Measurements from ENCODE around the gene CARNS1. TPM values are rescaled to one million over a fixed set of nuclear protein-coding genes. Genes with fewer than 3 reads are reported as not detected.

The CARNS1 gene
- polyA plus RNA-seq, 1 of the 3 experiments (the other 2 are of a cell fraction): 0.23 TPM

DNA sequence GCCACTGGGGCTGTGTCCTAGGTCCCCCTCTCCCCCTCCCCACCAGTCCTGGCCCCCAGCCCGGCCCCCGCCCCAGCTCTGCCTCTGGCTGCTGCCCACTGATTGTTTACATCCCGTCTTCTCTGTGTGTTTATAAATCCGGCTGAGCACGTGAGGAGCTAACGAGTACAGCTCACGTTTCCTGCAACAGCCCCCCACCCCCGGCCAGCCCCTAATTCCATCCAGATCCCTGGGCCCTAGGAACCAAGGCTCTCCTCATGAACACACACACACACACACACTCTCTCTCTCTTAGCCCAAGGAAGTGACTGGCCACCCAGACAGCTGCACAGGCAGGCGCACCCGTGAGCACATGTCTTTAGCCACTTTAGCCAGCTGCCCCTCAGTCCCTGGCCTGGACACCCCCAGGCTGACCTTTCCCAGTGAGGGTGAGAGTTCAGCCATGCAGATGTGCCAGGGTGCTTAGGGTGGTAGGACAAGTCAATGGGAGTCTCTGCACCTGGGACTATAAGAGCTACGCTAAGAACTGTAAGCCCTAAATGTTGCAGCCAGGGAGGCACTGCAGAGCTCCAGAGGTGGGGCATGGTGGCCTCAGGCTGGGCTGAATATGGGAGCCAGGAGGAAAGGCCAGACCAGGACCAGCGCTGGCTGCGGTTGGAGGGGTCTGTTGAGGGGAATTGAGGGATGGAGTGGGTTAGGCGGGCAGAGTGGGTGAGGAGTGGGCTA is 45.0 kb upstream of the CARNS1 start:
- TF ChIP-seq FOXM1 (IDR thresholded peaks at IDR 0.05; ENCODE audit: low read depth) (no peak), TAF1 (IDR thresholded peaks at IDR 0.05; ENCODE audit: borderline replicate concordance, low read depth, low read length) (no peak), RXRA (IDR thresholded peaks at IDR 0.05; ENCODE audit: borderline replicate concordance, low read depth) (no peak), EP300 (IDR thresholded peaks at IDR 0.05; ENCODE audit: borderline replicate concordance in 1 of 2, low read depth in 1 of 2, low read length in 1 of 2) (no peak)
- DNase-seq: no peak
- Histone ChIP-seq H3K27me3 (ENCODE audit: insufficient read depth) (no peaks in the 10 kb centered on the region), H3K9me3 (no peaks in the 10 kb centered on the region), H3F3A (replicated peaks; ENCODE audit: insufficient read depth) (peaks cover 10% of the 10 kb centered on the region), H4K20me1 (ENCODE audit: insufficient read depth) (peaks cover 61% of the 10 kb centered on the region), H3K4me1 (ENCODE audit: control insufficient read depth in 1 of 2, insufficient read depth in 2 of 2, low read depth in 1 of 2, low read length in 1 of 2) (peaks cover 26 to 40% of the 10 kb centered on the region in 2 experiments; a peak in 3 of 4 replicates), H3K9ac (no peak overlapping the region), H3K27ac (ENCODE audit: low read depth in 2 of 2, low read length in 1 of 2) (no peak overlapping the region), H3K36me3 (replicated peaks in 1 of 2; ENCODE audit: control insufficient read depth in 1 of 2, insufficient read depth in 2 of 2, low read length in 1 of 2) (peaks cover 0 to 2% of the 10 kb centered on the region in 2 experiments), H3K4me2 (peak overlapping the region; percentile 77), H3K9me2 (no peaks in the 10 kb centered on the region), H3K4me3 (ENCODE audit: low read depth in 2 of 2, low read length in 1 of 2) (peak overlapping the region in 1 of 2 experiments; percentile 9; a peak in 1 of 4 replicates), H2AFZ (ENCODE audit: low read depth) (no peak overlapping the region), H3K79me2 (ENCODE audit: insufficient read depth) (peaks cover 73% of the 10 kb centered on the region)
- CTCF ChIA-PET: interaction anchor here (0.7 to 19.7 kb wide), 9 partner anchors 8 to 109 kb away, joined by 3 to 955 read pairs (median 6); partner anchors contain the start of genes POLD4 and RAD9A
- 72% methylated on average over 8 of the region's 14 CpGs for WGBS (ENCODE audit: low lambda C conversion rate)
- POLR2A ChIA-PET: interaction anchor here (1.6 kb wide), 1 partner anchor 17 kb away, joined by 5 read pairs; the partner anchor contains the start of gene POLD4

DNA sequence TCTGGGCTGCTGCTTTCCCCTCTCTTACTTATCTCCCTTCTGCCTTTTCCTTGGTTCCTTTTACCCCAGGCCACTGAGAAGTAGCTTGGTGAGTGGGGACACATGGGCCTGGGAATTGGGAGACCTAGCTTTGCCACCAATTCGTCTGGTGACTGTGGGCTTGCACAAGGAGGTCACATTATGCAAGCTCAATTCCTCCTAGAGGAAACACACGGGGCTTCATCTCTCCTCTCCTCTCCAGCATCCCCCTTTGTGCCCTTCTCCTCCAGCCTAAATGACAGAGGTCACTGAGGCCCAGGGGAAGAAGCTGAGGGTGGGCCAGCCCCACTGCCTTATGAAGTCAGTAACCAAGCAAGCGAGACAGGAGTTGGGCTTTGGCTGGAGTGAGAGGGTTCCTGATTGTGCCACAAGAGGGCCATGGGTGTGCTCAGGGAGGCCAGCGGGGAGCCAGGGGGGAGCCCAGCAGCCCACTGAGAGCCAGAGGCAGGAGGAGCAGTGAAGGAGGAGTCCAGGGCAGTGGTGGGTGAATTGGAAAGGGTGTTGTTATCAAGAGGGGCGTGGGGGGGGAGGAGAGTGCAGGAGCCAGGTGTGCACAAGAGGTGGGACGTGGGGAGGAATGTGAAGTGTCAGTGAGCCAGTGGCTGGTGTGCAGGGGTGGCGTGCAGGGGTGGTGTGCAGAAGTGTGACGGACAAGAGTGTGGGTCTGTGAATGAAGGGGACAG is 44.1 kb upstream of the CARNS1 start:
- H3K4me3 ChIP-seq (ENCODE audit: low read depth in 2 of 2, low read length in 1 of 2): peak overlapping the region; percentile 47 to 83; a peak in 3 of 4 replicates
- peak overlapping the region; percentile 77 for H3K4me2 ChIP-seq
- WGBS (ENCODE audit: low lambda C conversion rate): 69% methylated on average over 8 of the region's 8 CpGs
- H3K27me3 ChIP-seq (ENCODE audit: insufficient read depth): no peaks in the 10 kb centered on the region
- no peaks in the 10 kb centered on the region for H3K36me3 ChIP-seq (replicated peaks in 1 of 2; ENCODE audit: control insufficient read depth in 1 of 2, insufficient read depth in 2 of 2, low read length in 1 of 2)
- peaks cover 16% of the 10 kb centered on the region for H3F3A ChIP-seq (replicated peaks; ENCODE audit: insufficient read depth)
- H3K9me3 ChIP-seq: no peaks in the 10 kb centered on the region
- H3K9me2 ChIP-seq: no peaks in the 10 kb centered on the region
- POLR2A ChIA-PET: interaction anchor here (1.6 kb wide), 1 partner anchor 18 kb away, joined by 5 read pairs; the partner anchor contains the start of gene POLD4
- CTCF ChIA-PET: interaction anchor here (0.8 to 19.7 kb wide), 9 partner anchors 11 to 110 kb away, joined by 3 to 955 read pairs (median 6); partner anchors contain the start of genes POLD4, PPP1CA and RAD9A
- peak; percentile 85 for DNase-seq
- peaks cover 55% of the 10 kb centered on the region for H4K20me1 ChIP-seq (ENCODE audit: insufficient read depth)
- peak overlapping the region; percentile 76; the same call in 1 of the 2 replicates for H3K9ac ChIP-seq
- no peak overlapping the region for H2AFZ ChIP-seq (ENCODE audit: low read depth)
- peak overlapping the region in 1 of 2 experiments; percentile 51; a peak in 2 of 4 replicates for H3K27ac ChIP-seq (ENCODE audit: low read depth in 2 of 2, low read length in 1 of 2)
- H3K4me1 ChIP-seq (ENCODE audit: control insufficient read depth in 1 of 2, insufficient read depth in 2 of 2, low read depth in 1 of 2, low read length in 1 of 2): peaks cover 34 to 40% of the 10 kb centered on the region in 2 experiments; a peak in 3 of 4 replicates
- peaks cover 69% of the 10 kb centered on the region for H3K79me2 ChIP-seq (ENCODE audit: insufficient read depth)
- TF ChIP-seq RAD21 (IDR thresholded peaks at IDR 0.05; ENCODE audit: low read length) (peak; percentile 17), RCOR1 (IDR thresholded peaks at IDR 0.05; ENCODE audit: low read length) (no peak), SMC3 (IDR thresholded peaks at IDR 0.05; ENCODE audit: low read depth, low read length) (peak; percentile 41; the same call in 1 of the 2 replicates)
- TF ChIP-seq, protein P1, sequence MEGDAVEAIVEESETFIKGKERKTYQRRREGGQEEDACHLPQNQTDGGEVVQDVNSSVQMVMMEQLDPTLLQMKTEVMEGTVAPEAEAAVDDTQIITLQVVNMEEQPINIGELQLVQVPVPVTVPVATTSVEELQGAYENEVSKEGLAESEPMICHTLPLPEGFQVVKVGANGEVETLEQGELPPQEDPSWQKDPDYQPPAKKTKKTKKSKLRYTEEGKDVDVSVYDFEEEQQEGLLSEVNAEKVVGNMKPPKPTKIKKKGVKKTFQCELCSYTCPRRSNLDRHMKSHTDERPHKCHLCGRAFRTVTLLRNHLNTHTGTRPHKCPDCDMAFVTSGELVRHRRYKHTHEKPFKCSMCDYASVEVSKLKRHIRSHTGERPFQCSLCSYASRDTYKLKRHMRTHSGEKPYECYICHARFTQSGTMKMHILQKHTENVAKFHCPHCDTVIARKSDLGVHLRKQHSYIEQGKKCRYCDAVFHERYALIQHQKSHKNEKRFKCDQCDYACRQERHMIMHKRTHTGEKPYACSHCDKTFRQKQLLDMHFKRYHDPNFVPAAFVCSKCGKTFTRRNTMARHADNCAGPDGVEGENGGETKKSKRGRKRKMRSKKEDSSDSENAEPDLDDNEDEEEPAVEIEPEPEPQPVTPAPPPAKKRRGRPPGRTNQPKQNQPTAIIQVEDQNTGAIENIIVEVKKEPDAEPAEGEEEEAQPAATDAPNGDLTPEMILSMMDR (IDR thresholded peaks at IDR 0.05): peak; percentile 65
